ENCODE data around the gene TRIM62.

Gene TRIM62

DNA sequence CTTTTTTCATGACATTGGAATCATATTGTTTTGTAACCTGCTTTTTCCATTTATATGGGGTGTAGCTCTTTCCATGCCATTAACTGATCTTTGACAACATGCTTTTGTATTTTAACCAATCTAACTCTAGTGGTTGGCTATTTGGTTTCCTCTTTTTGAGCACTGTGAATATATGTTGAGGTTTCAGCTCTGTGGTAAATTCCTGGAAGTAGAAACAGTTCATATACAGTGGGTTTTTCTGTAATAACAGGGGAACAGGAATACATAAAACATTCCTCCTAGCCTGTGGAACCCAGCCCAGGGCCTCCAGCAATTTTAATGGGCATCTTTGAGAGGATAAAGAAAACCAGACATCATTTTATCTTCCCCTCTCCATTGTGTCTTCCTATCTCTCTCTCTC is 83.5 kb downstream of the TRIM62 start:
- H3K27me3 ChIP-seq (replicated peaks; ENCODE audit: control insufficient read depth, insufficient read depth, low read length): no peaks in the 10 kb centered on the region; the same call in 1 of the 2 replicates
- no peak overlapping the region for H3K4me3 ChIP-seq (replicated peaks; ENCODE audit: low read depth, low read length)
- no peak for DNase-seq (ENCODE audit: extremely low read depth, insufficient read length)
- TF ChIP-seq, protein P1, sequence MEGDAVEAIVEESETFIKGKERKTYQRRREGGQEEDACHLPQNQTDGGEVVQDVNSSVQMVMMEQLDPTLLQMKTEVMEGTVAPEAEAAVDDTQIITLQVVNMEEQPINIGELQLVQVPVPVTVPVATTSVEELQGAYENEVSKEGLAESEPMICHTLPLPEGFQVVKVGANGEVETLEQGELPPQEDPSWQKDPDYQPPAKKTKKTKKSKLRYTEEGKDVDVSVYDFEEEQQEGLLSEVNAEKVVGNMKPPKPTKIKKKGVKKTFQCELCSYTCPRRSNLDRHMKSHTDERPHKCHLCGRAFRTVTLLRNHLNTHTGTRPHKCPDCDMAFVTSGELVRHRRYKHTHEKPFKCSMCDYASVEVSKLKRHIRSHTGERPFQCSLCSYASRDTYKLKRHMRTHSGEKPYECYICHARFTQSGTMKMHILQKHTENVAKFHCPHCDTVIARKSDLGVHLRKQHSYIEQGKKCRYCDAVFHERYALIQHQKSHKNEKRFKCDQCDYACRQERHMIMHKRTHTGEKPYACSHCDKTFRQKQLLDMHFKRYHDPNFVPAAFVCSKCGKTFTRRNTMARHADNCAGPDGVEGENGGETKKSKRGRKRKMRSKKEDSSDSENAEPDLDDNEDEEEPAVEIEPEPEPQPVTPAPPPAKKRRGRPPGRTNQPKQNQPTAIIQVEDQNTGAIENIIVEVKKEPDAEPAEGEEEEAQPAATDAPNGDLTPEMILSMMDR (IDR thresholded peaks at IDR 0.05; ENCODE audit: insufficient read depth, low read length, poor library complexity, severe bottlenecking): no peak
- H3K36me3 ChIP-seq (ENCODE audit: control insufficient read depth, insufficient read depth, low read length): no peaks in the 10 kb centered on the region

DNA sequence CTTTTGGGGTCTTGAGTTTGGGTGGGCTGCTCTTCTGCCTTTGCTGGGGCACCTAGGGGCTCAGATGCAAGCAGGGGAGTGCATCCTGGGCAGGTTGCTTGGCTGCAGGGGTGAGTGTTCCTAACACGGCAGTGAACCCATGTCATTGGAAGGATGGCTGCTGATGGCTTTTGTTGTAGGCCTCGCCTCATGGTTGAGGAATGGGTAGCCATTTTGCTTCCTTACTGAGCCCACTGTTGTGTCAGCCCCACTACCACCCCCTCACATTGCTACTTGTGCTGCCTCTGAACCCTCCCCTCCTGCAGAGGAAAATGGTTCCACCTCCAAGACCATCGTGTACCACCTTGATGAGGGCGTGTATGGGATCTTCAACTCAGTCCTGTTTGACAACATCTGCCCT is 84.1 kb downstream of the TRIM62 start:
- Histone ChIP-seq H3K36me3 (ENCODE audit: control insufficient read depth, insufficient read depth, low read length) (no peaks in the 10 kb centered on the region), H3K4me3 (replicated peaks; ENCODE audit: low read depth, low read length) (no peak overlapping the region), H3K27me3 (replicated peaks; ENCODE audit: control insufficient read depth, insufficient read depth, low read length) (no peaks in the 10 kb centered on the region; the same call in 1 of the 2 replicates)
- TF ChIP-seq, protein P1 (IDR thresholded peaks at IDR 0.05; ENCODE audit: insufficient read depth, low read length, poor library complexity, severe bottlenecking): no peak
- DNase-seq (ENCODE audit: extremely low read depth, insufficient read length): no peak

DNA sequence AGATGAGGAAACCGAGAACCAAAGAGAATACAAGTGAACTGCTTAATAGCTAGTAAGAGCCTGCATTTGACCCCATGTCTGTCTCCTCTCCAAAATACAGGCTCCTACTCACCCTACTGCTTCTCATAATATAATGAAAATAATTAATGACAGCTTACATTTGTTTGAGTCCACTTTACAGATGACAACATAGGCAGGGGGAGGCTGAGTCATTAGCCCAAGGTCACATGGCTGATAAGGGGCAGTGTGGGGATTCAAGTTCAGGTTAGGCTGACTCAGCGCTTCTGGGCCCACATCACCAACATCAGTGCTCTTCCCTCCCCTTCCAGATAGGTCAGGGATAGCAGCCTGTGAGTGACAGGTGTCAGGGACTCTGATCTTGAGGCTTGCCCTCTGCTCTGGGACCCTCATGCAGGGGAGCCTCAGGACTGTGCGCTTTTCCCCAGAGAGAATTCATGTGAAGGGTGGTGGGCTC is 84.7 kb downstream of the TRIM62 start:
- H3K27me3 ChIP-seq (replicated peaks; ENCODE audit: control insufficient read depth, insufficient read depth, low read length): no peaks in the 10 kb centered on the region; the same call in 1 of the 2 replicates
- no peaks in the 10 kb centered on the region for H3K36me3 ChIP-seq (ENCODE audit: control insufficient read depth, insufficient read depth, low read length)
- DNase-seq (ENCODE audit: extremely low read depth, insufficient read length): no peak
- TF ChIP-seq, protein P1 (IDR thresholded peaks at IDR 0.05; ENCODE audit: insufficient read depth, low read length, poor library complexity, severe bottlenecking): no peak
- no peak overlapping the region for H3K4me3 ChIP-seq (replicated peaks; ENCODE audit: low read depth, low read length)

DNA sequence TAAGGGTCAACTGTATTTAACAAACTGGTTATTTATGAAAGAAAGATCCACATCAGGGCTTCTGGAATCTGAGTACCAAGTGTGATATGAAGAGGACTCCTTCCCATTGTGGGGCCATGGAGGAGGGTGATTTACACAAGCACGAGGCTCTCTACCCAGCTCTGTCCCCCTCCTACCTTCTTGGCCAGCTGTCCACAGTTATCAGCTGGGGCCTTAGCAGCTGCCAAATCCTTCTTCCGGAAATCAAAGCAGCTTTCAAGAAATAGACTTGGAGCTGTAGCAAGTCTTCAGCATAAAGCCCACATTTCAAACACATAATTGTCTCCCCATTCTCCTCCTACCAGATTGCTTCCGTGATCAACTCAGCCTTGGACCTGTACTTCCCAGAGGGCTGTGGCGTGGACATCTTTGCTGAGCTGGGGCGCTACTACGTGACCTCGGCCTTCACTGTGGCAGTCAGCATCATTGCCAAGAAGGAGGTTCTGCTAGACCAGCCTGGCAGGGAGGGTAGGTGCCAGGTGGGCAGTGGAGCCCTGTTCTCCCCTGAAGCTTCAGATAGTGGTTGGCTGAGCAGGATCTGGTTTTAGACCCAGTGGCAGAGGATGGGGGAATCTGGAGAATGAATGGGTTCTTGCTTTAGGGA is 85.4 kb downstream of the TRIM62 start:
- TF ChIP-seq, protein P1 (IDR thresholded peaks at IDR 0.05; ENCODE audit: insufficient read depth, low read length, poor library complexity, severe bottlenecking): no peak
- Histone ChIP-seq H3K27me3 (replicated peaks; ENCODE audit: control insufficient read depth, insufficient read depth, low read length) (no peaks in the 10 kb centered on the region; the same call in 1 of the 2 replicates), H3K36me3 (ENCODE audit: control insufficient read depth, insufficient read depth, low read length) (no peaks in the 10 kb centered on the region), H3K4me3 (replicated peaks; ENCODE audit: low read depth, low read length) (no peak overlapping the region)
- DNase-seq (ENCODE audit: extremely low read depth, insufficient read length): no peak
